ENCODE data around the gene PHC1.

DNA sequence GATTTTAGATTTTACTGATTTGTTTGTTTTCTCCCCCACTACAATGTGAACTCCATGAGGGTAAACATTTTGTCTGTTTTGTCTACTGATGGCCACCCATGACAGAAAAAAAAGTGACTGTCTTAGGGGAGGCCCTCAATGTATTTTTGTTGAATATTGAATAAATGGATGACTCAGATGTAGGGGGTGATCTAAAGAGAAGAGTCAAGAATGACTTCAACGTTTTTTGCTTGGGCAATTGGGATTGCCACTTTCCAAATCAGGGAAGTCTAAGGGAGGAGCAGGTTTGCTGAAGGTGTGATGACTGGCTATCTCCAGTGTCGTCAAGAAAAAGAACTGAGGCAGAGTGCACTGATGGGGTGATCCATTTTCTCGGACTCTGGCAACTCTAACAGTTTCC is 10.7 kb upstream of the PHC1 start:
- TF ChIP-seq CTCF (IDR thresholded peaks at IDR 0.05) (no peak), POLR2A (IDR thresholded peaks at IDR 0.05) (no peak), POLR2AphosphoS5 (IDR thresholded peaks at IDR 0.05) (no peak)
